Neuronal stem cell (in vitro differentiated cells): Measurements from ENCODE around the gene CD300LB.
A peak's percentile ranks its signal among the peaks of the same experiment; 100 is the strongest.
"Not testable (repeated sequence)": the region's sequence is repeated elsewhere in the genome, so short reads cannot be mapped to it uniquely, and the experiment has no call there.

ENCODE experiments used
- DNase-seq: peaks from one replicate; pipeline ENCODE4 v3.0.0-alpha.2; 2013; ENCODE audit warnings: low spot score
- H2AFZ ChIP-seq: one replicate; pipeline ENCODE4 v1.6.1; 2013; ENCODE audit warnings: mild to moderate bottlenecking, low read length, inconsistent platforms
- H2AK5ac ChIP-seq: 2 replicates; pipeline ENCODE4 v1.6.1; 2013; ENCODE audit warnings: low read depth, mild to moderate bottlenecking, inconsistent platforms, low read length, moderate library complexity, mixed read lengths
- H2BK120ac ChIP-seq: 2 replicates; pipeline ENCODE4 v1.6.1; 2013; ENCODE audit warnings: low read depth, mild to moderate bottlenecking, inconsistent platforms, low read length, moderate library complexity, mixed read lengths
- H2BK12ac ChIP-seq: one replicate; pipeline ENCODE4 v1.6.1; 2013; ENCODE audit warnings: low read length, inconsistent platforms
- H2BK15ac ChIP-seq: 2 replicates; pipeline ENCODE4 v1.6.1; 2013; ENCODE audit warnings: mild to moderate bottlenecking, low read length, inconsistent platforms, mixed read lengths
- H2BK5ac ChIP-seq: one replicate; pipeline ENCODE4 v1.6.1; 2013; ENCODE audit warnings: inconsistent platforms, mild to moderate bottlenecking, low read length, moderate library complexity
- H3K14ac ChIP-seq: one replicate; pipeline ENCODE4 v1.6.1; 2013; ENCODE audit warnings: low read length, inconsistent platforms
- H3K18ac ChIP-seq: 2 replicates; pipeline ENCODE4 v1.6.1; 2013; ENCODE audit warnings: low read length, inconsistent platforms
- H3K23ac ChIP-seq: 2 replicates; pipeline ENCODE4 v1.6.1; 2013; ENCODE audit warnings: low read depth, mild to moderate bottlenecking, mixed read lengths, low read length, inconsistent platforms; ENCODE audit not compliant: poor library complexity
- H3K27ac ChIP-seq: replicated peaks from 3 replicates; pipeline ENCODE4 v1.5.1; 2013; ENCODE audit warnings: low read length, inconsistent platforms
- H3K27me3 ChIP-seq, 3 experiments: 2 replicates each; pipeline ENCODE4 v1.6.1; 2013; ENCODE audit warnings: low read length in 3 of 3, mild to moderate bottlenecking in 2 of 3, inconsistent platforms in 1 of 3, low read depth in 1 of 3, mixed read lengths in 1 of 3, moderate library complexity in 1 of 3; ENCODE audit not compliant: control insufficient read depth in 3 of 3, insufficient read depth in 3 of 3
- H3K36me3 ChIP-seq, 2 donors: replicated peaks in 1 of 2; 2 replicates each; pipeline ENCODE4 v1.6.1; 2013; ENCODE audit warnings: low read length in 2 of 2; ENCODE audit not compliant: control insufficient read depth in 2 of 2, insufficient read depth in 2 of 2
- H3K4ac ChIP-seq: 2 replicates; pipeline ENCODE4 v1.6.1; 2013; ENCODE audit warnings: inconsistent platforms, mild to moderate bottlenecking, low read length, moderate library complexity
- H3K4me1 ChIP-seq, 2 donors: 1 replicate in 1 of 2; 2 replicates in 1 of 2; pipeline ENCODE4 v1.6.1; 2013; ENCODE audit warnings: low read length in 2 of 2, low read depth in 1 of 2; ENCODE audit not compliant: control insufficient read depth in 2 of 2, insufficient read depth in 1 of 2
- H3K4me2 ChIP-seq: one replicate; pipeline ENCODE4 v1.6.1; 2013; ENCODE audit warnings: mild to moderate bottlenecking, low read length, inconsistent platforms; ENCODE audit not compliant: insufficient read depth, poor library complexity, severe bottlenecking
- H3K4me3 ChIP-seq, 2 donors: 2 replicates each; pipeline ENCODE4 v1.5.1; 2013; ENCODE audit warnings: low read length in 2 of 2, mild to moderate bottlenecking in 2 of 2, inconsistent platforms in 1 of 2, moderate library complexity in 1 of 2
- H3K79me1 ChIP-seq: one replicate; pipeline ENCODE4 v1.6.1; 2013; ENCODE audit warnings: low read depth, mild to moderate bottlenecking, inconsistent platforms, low read length, moderate library complexity
- H3K9ac ChIP-seq: one replicate; pipeline ENCODE4 v1.6.1; 2013; ENCODE audit warnings: mild to moderate bottlenecking, low read depth, low read length, inconsistent platforms; ENCODE audit not compliant: poor library complexity
- H3K9me3 ChIP-seq, 2 donors: replicated peaks in 1 of 2; 2 replicates each; pipeline versions ENCODE3 to v1.6.1; 2013; ENCODE audit warnings: low read length in 2 of 2, mild to moderate bottlenecking in 2 of 2, inconsistent platforms in 1 of 2, low read depth in 1 of 2, mixed read lengths in 1 of 2, moderate library complexity in 1 of 2; ENCODE audit not compliant: control insufficient read depth in 2 of 2, insufficient read depth in 1 of 2
- H4K8ac ChIP-seq: one replicate; pipeline ENCODE4 v1.6.1; 2013; ENCODE audit warnings: low read depth, mild to moderate bottlenecking, inconsistent platforms, low read length, moderate library complexity
- H4K91ac ChIP-seq: one replicate; pipeline ENCODE4 v1.6.1; 2013; ENCODE audit warnings: low read length, low read depth, mild to moderate bottlenecking, inconsistent platforms; ENCODE audit not compliant: poor library complexity
- WGBS, 2 donors: extraction: QIAGEN DNeasy Blood & Tissue Kit; methylation state at CpG; one replicate each; pipeline ENCODE4 v1.1.7; 2013; ENCODE audit warnings: missing lambda C conversion rate in 2 of 2, mixed read lengths in 1 of 2; ENCODE audit not compliant: insufficient read length in 2 of 2, insufficient replicate concordance in 1 of 2; ENCODE audit errors: extremely low coverage in 2 of 2; 5-methylcytosine and 5-hydroxymethylcytosine counted together

The CD300LB gene

DNA sequence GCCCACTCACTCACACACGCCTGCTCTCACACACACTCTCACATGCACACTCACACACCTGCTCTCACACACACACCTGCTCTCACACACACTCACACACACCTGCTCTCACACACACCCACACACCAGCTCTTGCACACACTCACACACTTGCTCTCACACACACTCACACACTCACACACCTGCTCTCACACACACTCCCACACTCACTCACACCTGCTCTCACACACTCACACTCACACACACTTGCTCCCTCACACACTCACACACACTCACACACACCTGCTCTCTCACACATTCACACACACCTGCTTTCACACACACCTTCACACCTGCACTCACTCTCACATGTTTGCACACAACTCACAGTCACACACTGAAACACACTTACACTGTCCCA, 32.1 kb upstream of the CD300LB start:
- Histone ChIP-seq H3K4me3 (peak overlapping the region in 1 of 2 donors; percentile 67), H3K79me1 (no peaks in the 10 kb centered on the region), H2AFZ (no peak overlapping the region), H3K4ac (no peak overlapping the region), H3K9ac (peak overlapping the region; percentile 1), H3K4me2 (no peak overlapping the region), H2AK5ac (no peak overlapping the region), H3K14ac (no peak overlapping the region), H2BK15ac (no peak overlapping the region), H2BK5ac (no peak overlapping the region), H4K8ac (no peak overlapping the region), H3K27me3 (no peaks in the 10 kb centered on the region), H3K9me3 (peaks cover 0 to 2% of the 10 kb centered on the region in 2 donors), H2BK12ac (no peak overlapping the region), H2BK120ac (no peak overlapping the region), H3K27ac (no peak overlapping the region), H3K23ac (peak overlapping the region; percentile 76), H3K4me1 (peaks cover 0 to 1% of the 10 kb centered on the region in 2 donors), H3K36me3 (no peaks in the 10 kb centered on the region), H3K18ac (no peak overlapping the region), H4K91ac (no peak overlapping the region)
- no peak for DNase-seq
- 100% methylated on average over 1 of the region's 1 CpG; no CpG with 5 or more reads in 1 of the 2 donors for WGBS, 2 donors

- no peak for DNase-seq
- no peaks in the 10 kb centered on the region for H3K36me3 ChIP-seq
- H3K18ac ChIP-seq: no peak overlapping the region
- no peak overlapping the region for H3K4me3 ChIP-seq
- peaks cover 0 to 1% of the 10 kb centered on the region in 2 donors for H3K4me1 ChIP-seq
- H2BK120ac ChIP-seq: no peak overlapping the region
- no peaks in the 10 kb centered on the region for H3K27me3 ChIP-seq
- H2AFZ ChIP-seq: no peak overlapping the region
- no peak overlapping the region for H4K91ac ChIP-seq
- H2BK12ac ChIP-seq: no peak overlapping the region
- no peak overlapping the region for H2BK5ac ChIP-seq
- H3K79me1 ChIP-seq: no peaks in the 10 kb centered on the region
- H4K8ac ChIP-seq: no peak overlapping the region
- no peak overlapping the region for H3K23ac ChIP-seq
- no peak overlapping the region for H2BK15ac ChIP-seq
- H3K27ac ChIP-seq: no peak overlapping the region
- no peak overlapping the region for H2AK5ac ChIP-seq
- H3K4me2 ChIP-seq: no peak overlapping the region
- H3K9ac ChIP-seq: no peak overlapping the region
- H3K14ac ChIP-seq: no peak overlapping the region
- no peak overlapping the region for H3K4ac ChIP-seq
- WGBS, 2 donors: no CpG with 5 or more reads among the region's 3 CpGs
- peaks cover 0 to 2% of the 10 kb centered on the region in 2 donors for H3K9me3 ChIP-seq
Observed at GRCh38 chr17:74561586-74561985, 30.3 kb upstream of the CD300LB start.

DNA sequence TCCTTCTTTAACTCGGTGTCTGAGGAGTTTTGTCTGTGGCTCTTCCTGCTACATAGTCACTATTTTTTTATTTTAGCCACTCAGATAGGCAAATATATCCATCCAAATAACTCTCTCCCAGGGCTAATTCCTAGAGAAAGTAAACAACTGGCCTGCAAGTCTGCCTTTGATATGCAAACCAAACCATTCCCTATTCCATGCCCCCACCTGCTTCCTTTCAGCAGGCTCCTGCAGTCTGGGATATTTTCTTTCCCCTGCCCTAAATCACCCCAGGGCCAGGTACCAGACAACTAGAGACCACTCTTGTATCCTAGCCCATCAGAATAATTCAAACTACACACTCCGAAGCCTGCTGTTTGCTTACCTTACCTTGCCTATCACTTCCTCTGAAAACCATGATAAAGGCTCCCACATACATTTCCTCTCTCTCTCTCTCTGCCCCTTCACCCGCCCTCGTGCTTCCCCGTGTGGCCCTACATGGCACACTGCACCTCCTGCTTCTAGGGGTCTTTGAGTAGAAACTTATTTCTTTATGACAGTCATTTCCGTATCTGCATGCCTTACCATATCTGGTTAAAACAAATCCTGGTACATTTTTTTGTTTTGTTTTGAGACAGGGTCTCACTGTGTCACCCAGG, 27.7 kb upstream of the CD300LB start:
- Histone ChIP-seq H4K91ac (no peak overlapping the region), H2BK5ac (no peak overlapping the region), H3K14ac (no peak overlapping the region), H2BK15ac (no peak overlapping the region), H3K9me3 (peaks cover 0 to 2% of the 10 kb centered on the region in 2 donors), H3K36me3 (no peaks in the 10 kb centered on the region), H3K4me3 (no peak overlapping the region), H3K4me1 (no peaks in the 10 kb centered on the region), H3K27me3 (peaks cover 0 to 4% (median 0%) of the 10 kb centered on the region in 3 experiments), H3K18ac (no peak overlapping the region), H2AK5ac (no peak overlapping the region), H2BK120ac (no peak overlapping the region), H3K79me1 (no peaks in the 10 kb centered on the region), H2BK12ac (no peak overlapping the region), H3K9ac (no peak overlapping the region), H3K4me2 (no peak overlapping the region), H2AFZ (no peak overlapping the region), H3K27ac (no peak overlapping the region), H4K8ac (no peak overlapping the region), H3K4ac (no peak overlapping the region), H3K23ac (no peak overlapping the region)
- no CpG with 5 or more reads among the region's 6 CpGs for WGBS, 2 donors
- DNase-seq: no peak

GRCh38 chr17:74558402-74558801, 27.1 kb upstream of the CD300LB start:
- H3K9me3 ChIP-seq, H3K79me1 ChIP-seq, H2BK12ac ChIP-seq, H3K4me3 ChIP-seq, H2BK5ac ChIP-seq, DNase-seq, H3K36me3 ChIP-seq, H2AFZ ChIP-seq, H3K23ac ChIP-seq, H2BK15ac ChIP-seq, H3K27ac ChIP-seq, H4K91ac ChIP-seq, H3K4ac ChIP-seq, H3K4me2 ChIP-seq, H3K14ac ChIP-seq, H3K4me1 ChIP-seq, H3K9ac ChIP-seq, H3K18ac ChIP-seq, H2BK120ac ChIP-seq, H4K8ac ChIP-seq, H2AK5ac ChIP-seq, H3K27me3 ChIP-seq: not testable (repeated sequence)
- no CpG with 5 or more reads among the region's 4 CpGs for WGBS, 2 donors
